ENCODE measurements around the gene KCNT1. TPM values are rescaled to one million over a fixed set of nuclear protein-coding genes. Genes with fewer than 3 reads are reported as not detected.

Gene KCNT1
- total RNA-seq, 1 donor from 2014 or later = 0.12 TPM

DNA sequence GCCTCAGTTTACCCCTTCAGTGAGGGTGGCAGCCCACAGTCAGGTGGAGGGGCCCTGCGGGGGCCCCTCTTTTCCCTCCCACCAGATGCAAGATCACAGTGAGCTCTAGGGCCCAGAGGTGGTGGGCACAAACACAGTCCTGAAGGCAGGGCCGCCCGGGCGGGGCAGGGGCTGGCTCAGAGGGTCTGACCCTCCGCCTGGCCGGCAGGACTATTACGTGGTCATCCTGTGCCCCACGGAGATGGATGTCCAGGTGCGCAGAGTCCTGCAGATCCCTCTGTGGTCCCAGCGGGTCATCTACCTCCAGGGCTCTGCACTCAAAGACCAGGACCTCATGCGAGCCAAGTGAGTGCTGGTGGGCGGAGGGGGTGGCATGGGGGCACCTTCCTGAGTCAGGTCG is 63.4 kb downstream of the KCNT1 start:
- no peak for DNase-seq (ENCODE audit: low spot score)

- DNase-seq (ENCODE audit: low spot score) = no peak
Measured at GRCh38 chr9:135766251-135766650, 64.3 kb downstream of the KCNT1 start.

GRCh38 chr9:135766707-135767106 is 64.7 kb downstream of the KCNT1 start:
- DNase-seq (ENCODE audit: low spot score) = no peak

- no peak for DNase-seq (ENCODE audit: low spot score)
Measured at GRCh38 chr9:135768516-135769218, 66.7 kb downstream of the KCNT1 start.

DNA sequence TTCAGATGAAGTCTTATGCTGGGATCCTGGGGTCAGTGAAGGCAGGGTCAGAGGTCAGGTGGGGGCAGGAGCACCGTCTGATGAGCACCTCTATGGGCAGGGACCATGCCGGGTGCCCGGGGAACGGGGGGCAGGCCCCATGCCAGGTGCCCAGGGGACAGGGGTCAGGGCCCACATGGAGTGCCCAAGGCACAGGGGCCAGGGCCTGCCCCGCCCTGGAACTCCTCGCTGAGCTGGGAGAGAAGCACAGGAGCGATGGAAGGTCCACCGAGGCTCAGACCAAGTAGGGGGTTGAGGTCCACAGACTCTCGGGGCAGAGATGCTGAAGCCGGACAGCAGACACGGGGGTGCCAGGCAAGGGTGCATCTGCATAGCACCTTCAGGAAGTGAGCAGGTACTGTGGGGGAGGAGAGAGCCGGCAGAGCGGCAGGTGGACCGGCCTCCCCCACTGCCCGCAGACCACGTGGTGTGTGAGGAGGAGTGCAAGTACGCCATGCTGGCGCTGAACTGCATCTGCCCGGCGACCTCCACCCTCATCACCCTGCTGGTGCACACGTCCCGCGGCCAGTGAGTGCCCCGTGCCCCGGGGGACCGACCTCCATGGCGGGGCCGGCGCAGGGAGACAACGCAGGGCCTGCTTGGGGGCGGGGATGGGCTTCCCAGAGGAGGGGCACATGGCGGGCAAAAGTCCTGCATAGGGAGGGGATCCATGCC is 67.7 kb downstream of the KCNT1 start:
- DNase-seq (ENCODE audit: low spot score) = no peak

GRCh38 chr9:135770203-135770535 is 68.2 kb downstream of the KCNT1 start:
- no peak for DNase-seq (ENCODE audit: low spot score)

DNA sequence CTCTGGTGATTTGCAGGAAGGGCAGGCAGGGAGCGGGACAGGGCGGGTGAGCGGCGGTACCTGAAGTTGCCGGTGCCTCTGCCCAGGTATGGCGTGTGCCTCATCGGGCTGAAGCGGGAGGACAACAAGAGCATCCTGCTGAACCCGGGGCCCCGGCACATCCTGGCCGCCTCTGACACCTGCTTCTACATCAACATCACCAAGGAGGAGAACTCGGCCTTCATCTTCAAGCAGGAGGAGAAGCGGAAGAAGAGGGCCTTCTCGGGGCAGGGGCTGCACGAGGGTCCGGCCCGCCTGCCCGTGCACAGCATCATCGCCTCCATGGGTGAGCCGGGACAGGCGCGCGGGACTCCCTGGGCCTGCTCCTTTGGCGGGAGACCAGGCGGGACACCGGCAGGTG is 68.8 kb downstream of the KCNT1 start:
- no peak for DNase-seq (ENCODE audit: low spot score)

- no peak for DNase-seq (ENCODE audit: low spot score)
Measured at GRCh38 chr9:135771401-135772051, 69.5 kb downstream of the KCNT1 start.

- DNase-seq (ENCODE audit: low spot score) = no peak
Measured at GRCh38 chr9:135772056-135772646, 70.2 kb downstream of the KCNT1 start.

DNA sequence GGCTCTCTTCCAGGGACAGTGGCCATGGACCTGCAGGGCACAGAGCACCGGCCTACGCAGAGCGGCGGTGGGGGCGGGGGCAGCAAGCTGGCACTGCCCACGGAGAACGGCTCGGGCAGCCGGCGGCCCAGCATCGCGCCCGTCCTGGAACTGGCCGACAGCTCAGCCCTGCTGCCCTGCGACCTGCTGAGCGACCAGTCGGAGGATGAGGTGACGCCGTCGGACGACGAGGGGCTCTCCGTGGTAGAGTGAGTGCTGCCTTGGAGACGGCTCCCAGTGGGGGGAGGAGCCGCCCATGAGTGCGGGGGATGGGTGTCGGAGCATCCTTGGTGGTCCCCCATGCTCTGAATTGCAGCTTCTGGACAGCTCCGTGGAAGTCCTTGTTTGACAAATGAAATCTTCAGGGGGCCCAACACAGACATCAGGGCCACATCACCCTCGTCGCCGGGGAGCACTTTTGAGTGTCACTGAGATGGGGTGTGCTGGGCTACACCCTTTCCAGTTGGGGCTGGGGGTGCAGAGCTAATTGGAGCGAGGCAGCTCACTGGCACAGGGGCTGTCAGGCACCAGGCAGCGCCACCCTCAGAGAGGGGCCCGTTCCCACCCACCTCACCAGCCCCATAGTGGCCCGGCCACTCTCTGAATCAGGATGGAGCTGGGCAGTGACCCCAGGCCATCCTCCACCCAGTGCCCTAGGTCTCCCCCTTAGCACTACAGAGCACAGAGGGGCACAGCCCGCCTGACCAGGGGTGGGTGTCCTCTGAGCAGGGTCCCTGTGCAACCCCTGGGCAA is 70.9 kb downstream of the KCNT1 start:
- DNase-seq (ENCODE audit: low spot score) = no peak

- no peak for DNase-seq (ENCODE audit: low spot score)
Measured at GRCh38 chr9:135773530-135774238, 71.7 kb downstream of the KCNT1 start.

- DNase-seq (ENCODE audit: low spot score) = no peak
Measured at GRCh38 chr9:135774239-135774747, 72.3 kb downstream of the KCNT1 start.

- no peak for DNase-seq (ENCODE audit: low spot score)
Measured at GRCh38 chr9:135774794-135775525, 73.0 kb downstream of the KCNT1 start.

DNA sequence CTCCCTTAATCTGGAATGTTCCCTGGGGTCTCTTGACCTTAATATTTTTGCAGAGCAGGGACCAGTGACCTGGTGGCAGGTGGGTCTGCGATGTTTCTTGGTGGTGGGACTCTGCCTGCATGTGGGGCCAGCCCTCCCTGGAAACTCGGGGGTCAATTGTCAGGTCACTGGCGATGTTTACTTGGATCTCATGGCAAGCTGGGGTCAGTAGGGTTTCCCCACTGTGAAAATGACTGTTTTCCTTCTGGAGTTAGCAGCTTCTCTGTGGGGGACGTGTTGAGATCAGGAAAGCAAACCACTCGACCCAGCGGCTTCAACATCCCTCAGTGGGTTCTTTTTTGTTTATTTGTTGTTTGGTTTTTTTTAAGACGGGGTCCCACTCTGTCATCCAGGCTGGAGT is 73.9 kb downstream of the KCNT1 start:
- no peak for DNase-seq (ENCODE audit: low spot score)

- DNase-seq (ENCODE audit: low spot score) = no peak
Measured at GRCh38 chr9:135776893-135777622, 75.1 kb downstream of the KCNT1 start.

DNA sequence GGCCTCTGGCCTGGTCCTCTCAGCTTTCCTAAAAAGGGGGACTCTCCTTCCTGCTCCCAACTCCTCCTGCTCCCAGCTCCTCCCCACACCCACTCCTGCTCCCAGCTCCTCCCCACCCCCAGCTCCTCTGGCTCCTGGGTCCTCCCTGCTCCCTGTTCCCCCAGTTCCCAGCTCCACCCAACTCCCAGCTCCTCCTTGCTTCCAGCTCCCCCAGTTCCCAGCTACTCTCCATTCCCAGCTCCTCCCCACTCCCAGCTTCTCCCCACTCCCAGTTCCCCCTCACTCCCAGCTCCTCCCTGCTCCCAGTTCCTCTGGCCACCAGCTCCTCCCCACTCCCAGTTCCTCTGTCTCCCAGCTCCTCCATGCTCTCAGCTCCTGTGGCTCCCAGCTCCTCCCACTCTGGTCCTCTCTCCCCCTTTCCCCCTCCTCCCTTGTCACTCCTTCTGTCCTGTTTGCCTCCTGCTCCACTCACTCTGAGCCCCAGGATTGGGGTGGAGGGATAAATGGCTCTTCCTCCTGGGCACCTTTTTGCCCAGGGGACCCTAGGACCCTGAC is 75.7 kb downstream of the KCNT1 start:
- no peak for DNase-seq (ENCODE audit: low spot score)

- DNase-seq (ENCODE audit: low spot score) = no peak
Measured at GRCh38 chr9:135778421-135778820, 76.4 kb downstream of the KCNT1 start.

DNA sequence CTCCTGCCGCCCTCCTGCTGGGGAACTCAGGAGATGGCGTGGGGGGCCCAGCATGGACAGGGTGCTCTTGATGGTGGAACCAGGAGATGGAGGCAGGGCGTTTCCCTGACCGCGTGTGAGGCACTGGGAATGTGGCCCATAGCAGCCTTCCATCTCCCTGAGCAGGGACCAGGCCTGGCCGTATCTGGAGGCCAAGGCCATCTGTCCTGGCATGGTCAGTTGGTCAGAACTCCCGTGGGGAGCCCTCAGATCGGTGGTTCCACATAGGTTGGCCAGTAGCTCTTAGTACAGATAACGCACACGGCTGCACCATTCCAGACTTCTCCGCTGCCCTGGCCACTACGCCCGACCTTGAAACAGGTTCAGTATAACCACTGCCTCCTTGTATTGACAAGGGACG is 77.6 kb downstream of the KCNT1 start:
- DNase-seq (ENCODE audit: low spot score) = no peak

DNA sequence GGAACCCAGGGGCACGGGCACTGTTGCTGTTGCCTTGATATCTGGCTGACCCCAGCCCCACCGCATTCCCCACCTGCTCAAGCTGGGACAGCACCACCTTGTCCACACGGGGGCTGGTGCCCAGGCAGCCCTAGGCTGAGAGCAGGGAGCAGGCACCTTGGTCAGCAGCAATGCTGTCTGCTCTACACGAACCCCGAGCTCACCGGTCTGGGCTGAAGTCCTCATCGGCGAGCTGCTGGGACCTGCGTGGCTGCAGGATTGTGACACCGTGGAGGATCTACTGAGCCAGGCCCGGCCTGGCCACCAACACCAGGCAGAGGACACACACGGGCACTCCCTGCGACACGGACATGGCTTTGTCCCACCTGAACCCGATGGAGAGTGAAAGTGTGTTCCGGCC is 78.1 kb downstream of the KCNT1 start:
- no peak for DNase-seq (ENCODE audit: low spot score)
